HEK293 (cell line): ENCODE measurements around the gene EML1.

Experiments used
- CTCF ChIA-PET: fragments of 350-600 bp; formaldehyde crosslinking; extraction: SDS; loops from one replicate; lab custom pipeline; 2021; ENCODE audit warnings: antibody characterized with exemption; lab: Yijun Ruan, JAX
- POLR2A ChIA-PET: fragments of 300-600 bp; formaldehyde crosslinking; extraction: SDS; loops from one replicate; lab custom pipeline; 2020; ENCODE audit warnings: antibody characterized with exemption, inconsistent platforms; lab: Yijun Ruan, JAX
- H3K27ac ChIP-seq: fragments of 200-500 bp; sonication (Bioruptor generic); 2 replicates; pipeline ENCODE4 v1.5.1; 2014; ENCODE audit warnings: low read depth, low read length, control low read depth, inconsistent platforms; ENCODE audit errors: extremely low read depth
- H3K36me3 ChIP-seq, 2 experiments: fragments of 200-500 bp in 1 of 2; sonication (Bioruptor generic) in 1 of 2; 1 replicate in 1 of 2; 2 replicates in 1 of 2; pipeline ENCODE4 v1.5.1; 2014 to 2017; ENCODE audit warnings: inconsistent platforms in 2 of 2, low read length in 2 of 2; ENCODE audit not compliant: control insufficient read depth in 2 of 2, insufficient read depth in 1 of 2
- H3K4me1 ChIP-seq: fragments of 200-500 bp; sonication (Bioruptor generic); 2 replicates; pipeline ENCODE4 v1.5.1; 2014; ENCODE audit warnings: mild to moderate bottlenecking, low read length, inconsistent platforms; ENCODE audit not compliant: control insufficient read depth, insufficient read depth
- H3K4me3 ChIP-seq: 2 replicates; pipeline ENCODE4 v1.5.1; 2011; ENCODE audit warnings: low read depth, mild to moderate bottlenecking, control low read depth, low read length, moderate library complexity
- H3K9me3 ChIP-seq: fragments of 200-500 bp; sonication (Bioruptor generic); 2 replicates; pipeline ENCODE4 v1.5.1; 2014; ENCODE audit warnings: low read depth, low read length, inconsistent platforms; ENCODE audit not compliant: control insufficient read depth, insufficient read depth
- EGR2 ChIP-seq: fragments of 450-650 bp; formaldehyde crosslinking; IDR thresholded peaks from 2 replicates; pipeline ENCODE4 v1.5.1; 2016; ENCODE audit warnings: low read depth, missing biosample characterization, missing genetic modification characterization
- TRIM28 ChIP-seq: IDR thresholded peaks from 2 replicates; pipeline ENCODE4 v1.6.1; 2011; ENCODE audit warnings: low read length, control low read depth, borderline replicate concordance
- TSHZ1 ChIP-seq: fragments of 450-650 bp; formaldehyde crosslinking; IDR thresholded peaks from 2 replicates; pipeline ENCODE4 v1.5.1; 2016; ENCODE audit warnings: missing biosample characterization, missing genetic modification characterization, borderline replicate concordance
- ZBTB11 ChIP-seq: fragments of 450-650 bp; formaldehyde crosslinking; conservative IDR thresholded peaks from 2 replicates; pipeline ENCODE4 v1.5.1; 2016; ENCODE audit warnings: low read depth, missing biosample characterization, missing genetic modification characterization
- ZBTB8A ChIP-seq: fragments of 450-650 bp; formaldehyde crosslinking; IDR thresholded peaks from 2 replicates; pipeline ENCODE4 v1.5.1; 2016; ENCODE audit warnings: missing biosample characterization, missing genetic modification characterization
- ZFP3 ChIP-seq: fragments of 450-650 bp; formaldehyde crosslinking; IDR thresholded peaks from 2 replicates; pipeline ENCODE4 v1.5.1; 2016; ENCODE audit warnings: low read depth, missing biosample characterization, missing genetic modification characterization
- ZNF114 ChIP-seq: fragments of 450-650 bp; formaldehyde crosslinking; IDR thresholded peaks from 2 replicates; pipeline ENCODE4 v1.5.0; 2017; ENCODE audit warnings: missing biosample characterization, missing genetic modification characterization
- ZNF132 ChIP-seq: fragments of 450-650 bp; formaldehyde crosslinking; IDR thresholded peaks from 2 replicates; pipeline ENCODE4 v1.5.1; 2017; ENCODE audit warnings: missing biosample characterization, missing genetic modification characterization, borderline replicate concordance
- ZNF140 ChIP-seq: fragments of 450-650 bp; formaldehyde crosslinking; IDR thresholded peaks from 2 replicates; pipeline ENCODE4 v1.5.1; 2016; ENCODE audit warnings: missing biosample characterization, missing genetic modification characterization
- ZNF157 ChIP-seq: fragments of 450-650 bp; formaldehyde crosslinking; IDR thresholded peaks from 2 replicates; pipeline ENCODE4 v1.5.1; 2016; ENCODE audit warnings: missing biosample characterization, missing genetic modification characterization
- ZNF169 ChIP-seq: fragments of 450-650 bp; formaldehyde crosslinking; IDR thresholded peaks from 2 replicates; pipeline ENCODE4 v1.5.1; 2016; ENCODE audit warnings: missing biosample characterization, missing genetic modification characterization
- ZNF280D ChIP-seq: fragments of 450-650 bp; formaldehyde crosslinking; IDR thresholded peaks from 2 replicates; pipeline ENCODE4 v1.5.1; 2016; ENCODE audit warnings: missing biosample characterization, missing genetic modification characterization
- ZNF362 ChIP-seq: fragments of 450-650 bp; formaldehyde crosslinking; IDR thresholded peaks from 2 replicates; pipeline ENCODE4 v1.5.1; 2016; ENCODE audit warnings: missing biosample characterization, missing genetic modification characterization
- ZNF416 ChIP-seq: fragments of 450-650 bp; formaldehyde crosslinking; IDR thresholded peaks from 2 replicates; pipeline ENCODE4 v1.5.1; 2016; ENCODE audit warnings: missing biosample characterization, missing genetic modification characterization
- ZNF426 ChIP-seq: fragments of 450-650 bp; formaldehyde crosslinking; IDR thresholded peaks from 2 replicates; pipeline ENCODE4 v1.5.1; 2017; ENCODE audit warnings: missing biosample characterization, missing genetic modification characterization, mild to moderate bottlenecking, inconsistent platforms, moderate library complexity
- ZNF549 ChIP-seq: fragments of 450-650 bp; IDR thresholded peaks from 2 replicates; pipeline ENCODE4 v1.5.1; 2018; ENCODE audit warnings: missing biosample characterization, missing genetic modification characterization, mild to moderate bottlenecking, inconsistent platforms, moderate library complexity
- ZNF654 ChIP-seq: fragments of 450-650 bp; formaldehyde crosslinking; IDR thresholded peaks from 2 replicates; pipeline ENCODE4 v1.5.1; 2016; ENCODE audit warnings: low read depth, missing biosample characterization, missing genetic modification characterization
- ZNF660 ChIP-seq: fragments of 450-650 bp; IDR thresholded peaks from 2 replicates; pipeline ENCODE4 v1.5.1; 2018; ENCODE audit warnings: missing biosample characterization, mild to moderate bottlenecking, missing genetic modification characterization
- ZNF830 ChIP-seq: fragments of 450-650 bp; IDR thresholded peaks from 2 replicates; pipeline ENCODE4 v1.5.0; 2018; ENCODE audit warnings: missing biosample characterization, missing genetic modification characterization, low read depth, mild to moderate bottlenecking, moderate library complexity
- ZNF837 ChIP-seq: fragments of 450-650 bp; formaldehyde crosslinking; IDR thresholded peaks from 2 replicates; pipeline ENCODE4 v1.5.1; 2016; ENCODE audit warnings: missing biosample characterization, missing genetic modification characterization
- ZSCAN23 ChIP-seq: fragments of 450-650 bp; formaldehyde crosslinking; IDR thresholded peaks from 2 replicates; pipeline ENCODE4 v1.5.1; 2016; ENCODE audit warnings: missing biosample characterization, missing genetic modification characterization

The EML1 gene

GRCh38 chr14:99944241-99944651 is 151.0 kb downstream of the EML1 start (continued):
- TF ChIP-seq TSHZ1 (tag by site-specific recombination): no peak
- no peak for TF ChIP-seq ZNF426 (tag by site-specific recombination)
- no peak for TF ChIP-seq ZNF132
- TF ChIP-seq ZNF362 (tag by site-specific recombination): no peak
- no peak for TF ChIP-seq ZNF140 (tag by site-specific recombination)
- TF ChIP-seq ZNF660 (tag by site-specific recombination): no peak
- TF ChIP-seq ZFP3 (tag by site-specific recombination): no peak
- TF ChIP-seq ZNF280D (tag by site-specific recombination): no peak
- TF ChIP-seq ZNF837: no peak
- TF ChIP-seq ZNF157: no peak
- TF ChIP-seq ZNF654: no peak
- TF ChIP-seq ZBTB11 (tag by site-specific recombination): no peak

- ChIA-PET CTCF (interaction anchor here (0.6 to 2.0 kb wide), 23 partner anchors 9 to 795 kb away, joined by 3 to 16 read pairs (median 4); no protein-coding TSS in a partner anchor), POLR2A (interaction anchor here (0.6 to 1.0 kb wide), 2 partner anchors 25 to 89 kb away, joined by 3 to 4 read pairs; no protein-coding TSS in a partner anchor)
- peaks cover 2% of the 10 kb centered on the region; the same call in 1 of the 2 replicates for H3K4me1 ChIP-seq
- H3K27ac ChIP-seq: no peak overlapping the region
- H3K9me3 ChIP-seq: no peaks in the 10 kb centered on the region
- H3K36me3 ChIP-seq: peaks cover 0 to 3% of the 10 kb centered on the region in 2 experiments; a peak in 1 of 3 replicates
- no peak overlapping the region for H3K4me3 ChIP-seq
- TF ChIP-seq ZNF549: no peak
- no peak for TF ChIP-seq ZNF114 (tag by site-specific recombination)
- TF ChIP-seq ZNF169: no peak
- TF ChIP-seq TRIM28: no peak
- no peak for TF ChIP-seq ZSCAN23
- no peak for TF ChIP-seq ZNF416
- TF ChIP-seq ZNF830: no peak
- TF ChIP-seq EGR2: no peak
- TF ChIP-seq ZBTB8A (tag by site-specific recombination): no peak
Measured at GRCh38 chr14:99945732-99946651, 152.8 kb downstream of the EML1 start.
